GM19455 (cell line): ENCODE data around the gene TGFBR3.

Experiments
- ATAC-seq: cut with Tn5 transposase; IDR thresholded peaks from one replicate; pipeline ENCODE4 v1.9.1; 2021; ENCODE audit not compliant: unreplicated experiment

Gene TGFBR3

GRCh38 chr1:91803847-91804545, 82.0 kb downstream of the TGFBR3 start:
- ATAC-seq, result peak; percentile 77

DNA sequence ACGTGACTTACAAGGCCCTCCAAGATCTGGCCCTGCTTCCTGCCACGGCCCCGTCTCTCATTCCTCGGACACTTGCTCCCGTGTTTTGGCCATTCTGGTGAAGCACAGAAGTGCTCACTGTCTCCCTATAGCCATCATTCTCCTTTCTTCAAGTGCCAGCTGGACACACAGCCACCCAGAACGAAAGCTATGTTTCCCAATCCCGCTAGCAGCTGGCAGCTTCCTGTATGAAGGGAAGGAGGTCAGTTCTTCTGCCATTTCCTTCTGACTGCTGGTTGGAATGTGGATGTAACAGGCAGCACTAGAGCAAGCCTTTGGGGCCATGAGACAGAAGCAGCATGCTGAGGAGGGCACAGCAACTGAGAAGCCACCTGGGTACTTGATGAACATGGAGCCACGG, 82.8 kb downstream of the TGFBR3 start:
- ATAC-seq, result no peak

GRCh38 chr1:91801496-91802115, 84.3 kb downstream of the TGFBR3 start:
- no peak for ATAC-seq

DNA sequence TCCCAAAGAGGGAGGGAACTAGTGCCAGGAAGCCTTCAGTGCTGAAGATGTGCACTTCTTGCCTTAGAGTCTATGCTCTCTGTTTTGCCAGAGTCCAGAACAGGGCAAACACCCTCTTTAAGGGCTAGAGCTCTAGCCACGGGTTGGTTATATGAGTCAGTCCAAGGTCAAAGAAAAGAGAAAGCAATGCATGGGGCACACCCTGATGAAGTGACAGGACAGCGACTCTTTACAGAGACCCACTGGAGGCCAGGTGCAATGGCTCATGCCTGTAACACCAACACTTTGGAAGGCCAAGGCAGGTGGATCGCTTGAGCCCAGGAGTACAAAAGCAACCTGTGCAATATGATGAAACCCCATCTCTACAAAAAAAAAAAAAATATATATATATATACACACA, 86.1 kb downstream of the TGFBR3 start:
- ATAC-seq, result no peak

- no peak for ATAC-seq
Measured at GRCh38 chr1:91799159-91799558, 86.8 kb downstream of the TGFBR3 start.

- no peak for ATAC-seq
Measured at GRCh38 chr1:91798740-91799139, 87.2 kb downstream of the TGFBR3 start.

DNA sequence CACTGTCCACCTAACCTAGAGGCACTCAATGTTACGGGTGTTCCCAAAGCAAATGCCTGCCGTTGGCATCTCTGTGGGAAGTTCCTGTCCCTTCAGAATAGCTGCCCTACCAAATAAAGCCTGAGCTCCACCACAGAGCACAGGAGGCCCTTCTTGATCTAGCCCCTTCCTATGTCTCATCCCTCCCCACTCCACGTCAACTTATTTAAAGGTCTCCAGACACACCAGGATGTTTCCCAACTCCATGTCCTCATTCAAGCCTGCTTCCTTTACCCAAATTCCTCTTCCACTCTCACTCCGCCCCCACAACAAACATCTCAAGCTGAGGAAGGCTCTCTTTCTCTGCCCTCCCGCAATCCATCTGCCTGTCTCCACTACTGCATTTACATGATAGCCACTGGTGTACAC, 87.7 kb downstream of the TGFBR3 start:
- no peak for ATAC-seq

DNA sequence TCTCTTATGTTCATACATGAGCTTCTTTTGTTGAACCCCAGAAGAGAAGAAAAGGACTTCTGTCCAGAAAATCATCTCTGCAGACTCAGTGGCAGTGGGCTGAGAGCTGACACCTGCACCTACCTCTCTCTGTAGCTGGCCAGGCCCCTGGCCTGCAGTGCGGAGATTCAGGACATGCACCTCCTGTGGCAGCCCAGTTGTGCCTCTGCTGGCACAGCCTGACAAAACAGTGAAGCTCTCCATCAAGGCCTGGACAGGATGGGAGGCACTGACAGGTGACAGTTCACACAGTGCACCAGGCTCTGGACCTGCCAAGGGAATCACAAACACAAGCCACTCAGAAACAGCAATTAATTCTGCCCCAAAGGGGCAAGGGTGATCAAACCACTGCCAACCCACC, 88.8 kb downstream of the TGFBR3 start:
- no peak for ATAC-seq

- no peak for ATAC-seq
Measured at GRCh38 chr1:91796390-91796654, 89.6 kb downstream of the TGFBR3 start.

DNA sequence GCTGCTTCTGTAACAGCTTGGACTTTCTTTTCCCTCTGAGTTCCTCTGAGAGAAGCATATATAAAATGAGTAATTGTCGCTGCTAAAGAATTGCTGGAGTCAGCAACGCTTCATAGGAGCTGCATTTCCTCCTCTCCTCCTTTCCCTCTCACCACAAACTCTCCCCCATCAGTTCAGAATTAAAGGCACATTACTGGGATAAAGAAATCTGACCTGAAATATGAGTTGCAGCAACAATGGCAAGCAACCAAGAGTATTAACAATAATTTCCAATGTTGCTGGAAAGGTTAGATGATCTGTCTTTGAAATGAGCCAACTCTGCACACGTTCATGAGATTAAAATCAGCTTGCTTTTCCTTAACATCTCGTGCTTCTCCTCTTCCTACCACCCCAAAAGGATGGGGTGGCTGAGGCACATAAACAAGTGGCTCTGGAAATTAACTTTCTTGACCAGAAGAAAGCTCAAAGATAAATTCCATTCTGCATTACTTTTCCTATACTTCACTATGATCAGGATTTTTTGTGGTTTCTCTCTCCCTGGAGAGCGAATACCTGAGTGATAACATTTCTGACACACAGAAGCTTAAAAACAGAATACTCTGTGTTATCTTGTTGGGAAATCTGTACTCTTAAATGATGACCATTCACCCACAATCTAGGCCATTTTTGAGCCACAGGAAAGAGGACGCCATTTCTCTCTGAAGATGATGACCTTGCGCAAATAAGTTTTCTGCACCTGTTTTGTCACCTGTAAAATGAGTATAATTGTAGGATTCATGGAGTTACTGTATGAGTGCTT, 90.2 kb downstream of the TGFBR3 start:
- ATAC-seq, result no peak

DNA sequence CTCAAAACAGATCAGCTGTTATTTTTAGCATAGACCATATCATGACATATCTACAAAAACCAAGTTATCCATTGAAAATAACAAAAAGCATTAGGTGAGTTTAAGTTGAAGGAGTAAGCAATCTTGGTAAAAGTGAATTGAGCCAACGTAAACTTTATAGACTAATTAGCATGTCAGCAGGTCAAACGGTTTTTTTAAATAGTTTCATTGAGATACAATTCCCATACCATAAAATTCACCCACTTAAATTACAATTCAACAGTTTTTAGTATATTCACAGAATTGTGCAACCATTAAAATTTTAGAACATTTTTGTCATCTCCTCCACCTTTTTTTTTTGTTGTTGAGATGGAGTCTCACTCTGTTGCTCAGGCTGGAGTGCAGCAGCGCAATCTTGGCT, 92.1 kb downstream of the TGFBR3 start:
- no peak for ATAC-seq

DNA sequence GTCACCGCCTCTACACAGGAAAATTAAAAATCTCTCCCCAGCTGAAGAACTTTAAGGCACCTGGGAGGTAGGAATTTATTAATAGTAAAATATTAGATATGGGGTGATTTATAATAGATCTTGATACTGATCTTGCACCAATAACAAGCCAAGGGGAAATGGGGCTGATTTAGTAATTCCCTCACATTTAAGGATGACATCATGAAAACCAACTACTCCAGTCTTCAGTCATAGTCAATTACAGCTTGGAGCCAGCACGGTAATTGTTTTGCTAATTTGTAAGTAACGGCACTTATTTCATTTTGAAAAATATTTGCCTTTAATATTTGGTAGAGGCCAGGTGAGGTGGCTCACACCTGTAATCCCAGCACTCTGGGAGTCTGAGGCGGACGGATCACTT, 92.8 kb downstream of the TGFBR3 start:
- ATAC-seq, result no peak

DNA sequence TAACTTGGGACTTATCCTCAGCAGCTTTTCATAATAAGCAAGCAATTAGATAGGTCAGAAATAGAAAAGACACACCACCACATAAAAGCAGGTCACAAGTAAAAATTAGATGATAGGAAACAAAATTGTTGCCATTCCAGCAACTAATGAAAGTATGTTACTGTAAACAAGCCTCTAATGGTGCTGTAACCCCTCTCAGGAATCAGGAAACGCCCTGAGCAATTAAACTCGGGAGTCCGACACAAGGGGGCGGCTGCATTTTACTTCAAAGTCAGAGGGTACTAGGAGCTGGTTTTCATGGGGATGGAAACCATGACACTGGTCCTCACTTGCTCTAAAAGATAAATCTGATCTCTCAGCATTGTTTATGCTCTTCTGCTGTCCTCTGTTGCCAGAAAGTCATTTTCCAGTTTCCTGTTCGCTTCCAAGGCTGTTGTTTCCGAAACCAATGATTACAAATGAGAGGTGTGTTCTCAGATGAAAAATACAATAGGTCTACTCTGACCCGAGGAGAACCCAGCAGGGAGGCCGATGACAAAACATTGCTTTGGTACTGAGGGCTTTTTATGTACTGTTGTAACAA, 93.4 kb downstream of the TGFBR3 start:
- no peak for ATAC-seq

- ATAC-seq, result no peak
Measured at GRCh38 chr1:91791691-91792488, 94.1 kb downstream of the TGFBR3 start.

DNA sequence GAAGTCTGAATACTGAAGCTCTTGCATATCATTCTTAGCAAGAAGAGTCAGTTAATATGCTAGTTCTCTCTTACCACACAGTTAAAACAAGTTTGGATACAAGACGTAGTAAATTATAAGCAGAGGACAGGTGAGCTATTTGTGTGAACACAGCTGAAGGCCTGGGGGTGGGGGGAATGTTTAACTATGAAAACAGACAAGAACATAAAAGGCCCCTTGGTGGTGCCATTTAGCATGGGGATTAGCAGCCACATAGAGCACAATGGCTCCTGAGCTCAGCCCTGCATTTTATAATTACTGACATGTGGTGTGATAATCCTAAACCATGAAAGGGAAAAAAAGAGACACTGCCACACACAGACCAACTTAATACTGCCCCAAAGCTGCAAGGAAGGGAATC, 94.8 kb downstream of the TGFBR3 start:
- ATAC-seq, result no peak

GRCh38 chr1:91790392-91790791, 95.6 kb downstream of the TGFBR3 start:
- no peak for ATAC-seq

DNA sequence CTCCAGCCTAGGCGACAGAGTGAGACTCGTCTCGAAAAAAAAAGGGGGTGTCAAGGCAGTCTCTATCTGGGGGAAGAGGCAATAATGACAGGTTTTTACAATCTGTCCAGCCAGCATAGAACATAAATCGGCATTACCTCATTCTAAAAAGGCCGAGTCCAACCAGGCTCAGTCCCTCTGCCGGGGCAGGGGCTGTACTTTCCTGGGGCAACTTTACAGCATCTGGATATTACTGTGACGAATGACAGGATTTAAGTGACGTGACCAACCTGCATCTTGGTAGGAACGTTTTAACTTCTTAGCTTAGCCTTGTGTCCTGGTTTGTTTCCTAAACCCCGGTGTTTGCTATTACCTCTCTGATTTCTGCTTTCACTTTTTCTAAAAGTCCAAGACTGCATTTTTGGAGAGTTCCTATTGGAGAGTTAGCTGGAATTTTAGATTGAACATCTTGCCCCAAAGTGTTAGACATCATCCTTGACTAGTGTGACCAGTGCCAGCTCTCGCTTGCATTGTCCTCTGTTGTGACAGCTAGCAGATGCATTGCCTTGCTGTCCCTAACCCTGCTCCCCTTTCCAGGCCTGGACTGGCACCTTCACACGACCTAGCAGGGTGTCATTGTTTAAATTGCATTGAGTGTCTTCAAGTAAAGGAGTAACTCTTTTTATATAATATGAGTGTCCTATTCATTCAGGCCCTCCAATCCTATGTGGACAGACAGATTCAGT, 96.5 kb downstream of the TGFBR3 start:
- ATAC-seq, result no peak

- no peak for ATAC-seq
Measured at GRCh38 chr1:91787919-91788318, 98.0 kb downstream of the TGFBR3 start.

GRCh38 chr1:91784616-91785015, 101.3 kb downstream of the TGFBR3 start:
- no peak for ATAC-seq

DNA sequence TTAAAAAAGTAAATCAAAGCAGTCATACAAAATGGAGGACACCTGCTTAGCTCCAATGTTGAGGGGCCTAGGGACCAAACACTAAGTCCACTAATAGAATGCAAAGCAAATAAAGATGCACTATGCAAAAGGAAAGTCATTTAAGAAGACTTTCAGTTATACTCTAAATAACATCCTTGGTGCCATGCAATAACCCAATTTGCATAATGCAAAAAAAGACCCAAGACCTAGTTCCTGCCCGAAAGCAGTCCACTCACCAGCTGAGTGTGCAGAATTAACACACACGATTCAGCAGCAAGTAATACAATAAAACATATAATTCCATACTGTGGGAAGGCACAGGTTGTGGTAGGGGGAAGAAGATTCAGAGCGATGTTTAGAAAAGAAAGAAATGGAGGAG, 101.8 kb downstream of the TGFBR3 start:
- no peak for ATAC-seq
